GM19035 (cell line): Measurements from ENCODE around the gene LRRC63.
"Not testable (repeated sequence)": the region's sequence is repeated elsewhere in the genome, so short reads cannot be mapped to it uniquely, and the experiment has no call there.

Source experiments
- ATAC-seq: cut with Tn5 transposase; IDR thresholded peaks from one replicate; pipeline ENCODE4 v1.9.1; 2021; ENCODE audit not compliant: unreplicated experiment

LRRC63 gene

DNA sequence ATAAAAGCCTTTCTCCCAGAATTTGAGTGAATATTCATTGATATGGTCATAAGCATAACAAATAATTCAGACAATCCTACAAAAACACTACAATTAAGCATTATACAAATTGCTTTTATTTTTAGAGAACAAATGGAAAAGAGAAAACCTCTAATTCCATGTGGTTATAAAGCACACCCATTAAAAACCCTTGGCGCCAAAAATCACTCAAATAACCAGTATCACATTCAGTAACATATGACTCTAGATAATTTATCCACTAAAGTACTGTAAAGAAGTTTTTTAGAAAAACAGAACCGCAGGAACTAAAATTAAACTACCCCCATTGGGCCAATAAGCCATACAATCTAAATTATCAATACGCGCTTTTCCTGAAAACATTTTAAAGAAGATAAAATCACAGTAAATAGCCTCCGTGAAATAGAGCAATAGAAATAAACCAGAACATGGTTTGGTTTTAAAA, 30.3 kb upstream of the LRRC63 start:
- no peak for ATAC-seq

DNA sequence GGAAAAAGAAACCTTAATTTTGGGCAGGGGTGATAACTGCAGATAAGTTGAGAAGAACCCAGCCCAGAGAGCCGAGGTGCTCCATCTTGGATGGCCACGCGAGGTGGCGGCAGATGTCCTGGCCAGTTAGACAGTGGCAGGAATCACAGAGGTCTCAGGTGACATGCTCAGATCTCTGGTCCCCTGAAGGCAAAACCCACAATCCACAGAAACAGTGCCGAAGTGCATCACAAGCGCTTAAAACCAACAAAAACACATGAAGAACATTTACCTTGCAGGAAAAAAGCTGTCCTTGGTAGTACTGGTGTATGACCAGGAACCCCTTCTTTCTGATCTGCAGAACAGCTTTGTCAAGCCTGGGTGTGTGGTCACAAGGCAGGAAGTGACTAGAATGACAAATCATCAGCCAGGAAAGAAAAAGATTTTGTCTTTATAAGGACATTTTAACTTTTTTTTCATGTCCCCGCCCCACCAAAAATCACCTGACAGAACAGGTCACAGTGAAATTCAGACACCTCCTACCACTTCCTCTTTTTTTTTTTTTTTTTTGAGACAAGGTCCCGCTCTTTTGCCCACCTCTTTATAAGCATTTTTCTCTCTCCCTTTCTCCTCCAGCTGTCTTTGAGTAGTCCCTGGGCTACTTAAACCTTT, 29.8 kb upstream of the LRRC63 start, which contains the start of gene LCP1:
LCP1 (minus strand) TSS at position 338 of the 651 bp plus-strand sequence. CDS start 22,515 bp downstream, outside the sequence.
- ATAC-seq = peak; percentile 69

DNA sequence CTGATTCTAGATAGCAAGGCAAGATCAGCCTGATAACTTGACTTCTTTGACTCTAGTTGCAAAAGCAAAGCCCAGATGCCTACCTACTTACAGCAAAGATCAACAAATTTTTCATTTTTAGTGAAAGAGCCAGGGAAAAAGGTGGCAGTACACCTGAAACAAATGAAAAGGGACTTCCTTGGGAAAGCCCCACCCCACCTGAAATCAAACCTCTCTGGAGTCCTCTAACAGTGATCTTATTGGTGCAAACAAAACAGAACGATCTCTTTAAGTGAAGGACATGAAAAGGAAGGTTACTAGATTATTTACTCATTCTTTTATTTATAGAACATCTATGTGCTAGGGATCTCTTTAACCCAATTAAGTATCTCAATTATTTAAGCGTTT, 29.2 kb upstream of the LRRC63 start:
- ATAC-seq = no peak

- ATAC-seq = no peak
Observed at GRCh38 chr13:46183018-46183946, 28.4 kb upstream of the LRRC63 start.

DNA sequence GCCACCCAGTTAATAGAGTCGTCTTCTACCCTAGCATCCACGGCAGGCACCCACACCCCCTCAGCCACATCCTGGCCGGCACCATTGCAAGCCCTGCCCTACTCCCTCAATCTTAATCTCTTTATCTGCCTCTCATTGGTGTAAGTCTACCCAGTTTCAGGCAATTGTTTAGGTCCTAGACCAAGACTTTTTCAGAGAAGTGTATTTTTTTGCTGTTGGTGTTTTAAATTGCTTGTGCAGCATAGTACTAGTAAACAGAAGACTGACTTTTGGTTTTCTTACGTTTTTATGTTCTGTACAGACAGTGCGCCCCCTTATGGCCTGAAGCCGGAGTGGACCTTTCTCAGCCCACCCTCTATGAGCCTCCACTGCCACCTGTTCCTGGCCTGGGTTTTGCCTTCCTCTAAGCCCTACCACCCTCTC, 27.4 kb upstream of the LRRC63 start:
- ATAC-seq = peak; percentile 36

DNA sequence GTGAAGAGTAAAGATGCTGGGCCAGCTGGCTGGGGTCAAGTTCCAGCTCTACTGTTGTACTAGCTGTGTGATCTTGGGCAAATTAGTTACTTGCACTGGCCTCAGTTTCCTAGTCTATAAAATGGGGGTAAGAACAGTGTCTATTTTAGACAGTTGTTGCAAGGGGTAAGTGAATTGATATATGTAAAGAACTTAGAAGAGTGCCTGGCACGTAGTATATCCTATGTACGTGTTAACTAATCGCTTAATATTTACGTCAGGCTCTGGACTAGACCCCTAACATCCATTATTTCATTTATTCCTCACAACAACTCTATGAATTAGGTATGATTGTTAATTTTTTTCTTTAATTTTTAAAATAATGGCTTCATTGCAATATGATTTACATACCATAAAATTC, 26.1 kb upstream of the LRRC63 start:
- ATAC-seq = no peak

- ATAC-seq = no peak
Observed at GRCh38 chr13:46192412-46192811, 19.3 kb upstream of the LRRC63 start.

DNA sequence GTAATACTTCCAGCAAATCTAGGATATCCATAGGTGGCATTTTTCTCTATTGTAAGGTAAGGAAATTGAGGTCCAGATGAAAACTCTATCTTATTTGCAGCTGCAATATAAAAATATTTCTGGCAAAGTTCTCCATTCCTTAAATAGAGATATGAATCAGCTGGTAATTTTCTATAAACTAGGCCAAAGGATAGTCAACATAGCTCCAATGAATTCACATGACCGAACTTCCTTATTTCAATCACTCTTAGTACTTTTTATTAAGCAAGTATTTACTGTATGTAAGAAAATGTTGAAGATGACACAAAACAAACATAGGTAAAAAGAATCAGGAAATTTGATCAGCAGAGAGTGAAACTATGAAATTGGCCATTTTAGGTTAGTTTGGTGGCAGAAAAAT, 16.7 kb upstream of the LRRC63 start:
- ATAC-seq = no peak

- ATAC-seq = no peak
Observed at GRCh38 chr13:46197299-46198048, 14.3 kb upstream of the LRRC63 start.

DNA sequence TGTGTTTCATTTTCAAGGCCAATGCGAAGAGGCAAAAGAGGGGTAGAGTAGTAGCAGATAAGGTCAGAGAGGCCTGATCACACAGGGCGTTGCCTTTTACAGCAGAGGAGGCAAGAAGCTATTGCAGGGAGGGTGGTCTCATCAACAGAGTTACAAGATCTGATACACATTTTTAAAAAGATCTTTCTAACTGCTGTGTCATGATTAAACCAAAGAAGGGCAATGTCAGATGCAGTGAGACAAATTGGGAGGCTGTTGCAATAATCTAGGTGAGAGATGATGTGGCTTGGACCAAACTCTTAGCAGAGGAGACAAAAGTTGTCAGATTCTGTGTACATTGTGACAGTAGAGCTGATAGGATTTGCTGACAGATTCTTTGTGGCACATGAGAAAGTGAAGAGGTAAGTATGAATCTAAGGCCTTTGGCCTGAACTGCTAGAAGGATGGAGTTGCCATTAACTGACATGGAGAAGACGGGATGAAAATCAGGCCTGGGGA, 13.0 kb upstream of the LRRC63 start:
- no peak for ATAC-seq

DNA sequence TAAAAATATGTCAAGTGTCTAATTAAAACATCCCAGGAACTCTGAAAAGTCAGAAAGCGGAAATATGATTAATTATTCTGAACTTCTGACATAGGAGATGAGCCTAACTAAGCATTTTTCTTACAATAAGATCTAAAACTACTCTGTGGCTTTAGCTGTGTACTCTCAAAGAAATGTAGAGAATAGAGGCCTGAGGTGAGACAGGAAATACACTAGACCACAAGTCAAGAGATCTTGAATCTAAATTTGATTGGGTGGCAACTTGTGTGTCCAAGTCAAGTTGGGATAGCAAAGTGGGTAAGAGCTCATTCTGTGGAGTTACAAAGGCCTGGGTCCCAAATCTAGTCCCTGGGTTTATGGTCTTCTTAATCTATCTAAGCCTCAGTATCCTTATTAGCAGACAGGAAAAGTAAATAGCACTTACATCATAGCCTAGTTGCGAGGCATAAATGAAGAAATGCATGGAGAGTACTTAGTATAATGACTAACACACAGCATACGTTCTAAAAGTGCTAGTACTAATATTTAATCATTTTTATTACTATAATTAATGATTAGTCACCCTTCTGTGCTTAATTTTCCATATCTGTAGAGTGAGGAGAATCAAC, 9.4 kb upstream of the LRRC63 start:
- no peak for ATAC-seq

DNA sequence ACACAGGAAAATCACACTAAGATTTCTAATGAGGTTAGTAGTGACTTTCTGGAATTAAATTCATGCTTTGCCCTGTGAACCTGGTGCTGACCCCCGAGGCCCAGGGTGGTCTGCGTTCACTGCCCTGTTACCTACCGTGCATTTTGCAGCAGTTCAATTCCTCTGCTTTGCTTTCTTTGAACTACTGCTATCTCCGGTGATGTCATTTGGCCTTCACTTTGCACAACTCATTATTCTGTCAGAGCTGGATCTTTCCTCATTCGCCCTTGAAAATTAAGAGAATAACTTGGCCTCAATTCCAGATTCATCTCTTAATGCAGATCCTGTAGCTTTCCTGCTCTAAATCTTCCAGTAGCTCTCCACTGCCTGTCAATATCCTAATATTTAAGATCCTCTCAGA, 8.8 kb upstream of the LRRC63 start:
- no peak for ATAC-seq

GRCh38 chr13:46206143-46206542, 5.6 kb upstream of the LRRC63 start:
- no peak for ATAC-seq

GRCh38 chr13:46207828-46208227, 3.9 kb upstream of the LRRC63 start:
- no peak for ATAC-seq

- no peak for ATAC-seq
Observed at GRCh38 chr13:46210362-46211083, 1.2 kb upstream of the LRRC63 start.

GRCh38 chr13:46211116-46211482, 629 bp upstream of the LRRC63 start:
- no peak for ATAC-seq

GRCh38 chr13:46213242-46213641, 1.5 kb downstream of the LRRC63 start:
- ATAC-seq = no peak

GRCh38 chr13:46214741-46215140, 3.0 kb downstream of the LRRC63 start:
- ATAC-seq = not testable (repeated sequence)

DNA sequence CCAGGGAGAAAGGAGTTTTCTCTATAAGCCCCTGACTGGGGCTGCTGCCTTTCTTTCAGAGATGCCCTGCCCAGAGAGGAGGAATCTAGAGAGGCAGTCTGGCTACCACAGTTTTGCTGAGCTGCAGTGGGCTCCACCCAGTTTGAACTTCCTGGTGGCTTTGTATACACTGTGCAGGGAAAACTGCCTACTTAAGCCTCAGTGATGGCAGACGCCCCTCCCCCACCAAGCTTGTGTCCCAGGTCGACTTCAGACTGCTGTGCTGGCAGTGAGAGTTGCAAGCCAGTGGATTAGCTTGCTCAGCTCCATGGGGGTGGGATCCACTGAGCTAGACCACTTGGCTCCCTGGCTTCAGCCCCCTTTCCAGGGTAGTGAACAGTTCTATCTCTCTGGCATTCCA, 8.5 kb downstream of the LRRC63 start:
- ATAC-seq = not testable (repeated sequence)

DNA sequence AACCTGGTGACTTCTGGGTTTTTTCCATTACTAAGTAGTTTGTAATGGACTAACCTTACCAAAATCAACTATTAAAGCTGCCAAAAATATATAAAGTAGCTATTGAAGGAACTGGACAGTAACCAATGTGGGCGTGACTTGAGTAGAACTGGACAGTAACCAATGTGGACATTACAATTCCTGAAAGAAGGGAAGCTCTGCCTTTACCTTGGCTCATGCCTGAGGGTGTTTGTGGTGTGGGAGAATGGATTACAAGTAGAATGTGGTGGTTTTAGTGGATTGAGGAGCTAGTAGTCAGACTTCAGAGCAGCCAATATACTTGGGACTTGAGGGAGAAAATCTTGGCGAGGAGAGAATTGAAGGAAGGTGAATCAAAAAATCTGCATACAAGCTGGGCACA, 17.5 kb downstream of the LRRC63 start:
- ATAC-seq = no peak
